SHP77 treated with DMSO at 0.1 percent for 48 hours (cell line): ENCODE measurements around the gene FNBP1.

ENCODE experiments used
- DNase-seq: peaks from one replicate; lab custom pipeline; 2025; lab: John Stamatoyannopoulos, UW

The FNBP1 gene

GRCh38 chr9:129875181-129875611 lies 167.8 kb downstream of the FNBP1 start:
- DNase-seq = no peak

- DNase-seq = no peak
These were observed 168.5 kb downstream of the FNBP1 start for GRCh38 chr9:129874261-129875101.

- DNase-seq = no peak
These were observed 169.3 kb downstream of the FNBP1 start for GRCh38 chr9:129873563-129874190.

- no peak for DNase-seq
These were observed 171.9 kb downstream of the FNBP1 start for GRCh38 chr9:129871046-129871445.

- DNase-seq = no peak
These were observed 173.1 kb downstream of the FNBP1 start for GRCh38 chr9:129869585-129870501.

- no peak for DNase-seq
These were observed 174.0 kb downstream of the FNBP1 start for GRCh38 chr9:129868872-129869486.

- no peak for DNase-seq
These were observed 174.7 kb downstream of the FNBP1 start for GRCh38 chr9:129868023-129868871.

GRCh38 chr9:129867136-129868022 lies 175.6 kb downstream of the FNBP1 start:
- no peak for DNase-seq

- DNase-seq = no peak
These were observed 176.4 kb downstream of the FNBP1 start for GRCh38 chr9:129866394-129867135.

- DNase-seq = no peak
These were observed 177.2 kb downstream of the FNBP1 start for GRCh38 chr9:129865668-129866320.

GRCh38 chr9:129864991-129865647 lies 177.9 kb downstream of the FNBP1 start:
- DNase-seq = no peak

GRCh38 chr9:129863059-129863690 lies 179.8 kb downstream of the FNBP1 start:
- peak; percentile 65 for DNase-seq

GRCh38 chr9:129861447-129861827 lies 181.6 kb downstream of the FNBP1 start:
- no peak for DNase-seq

- no peak for DNase-seq
These were observed 182.1 kb downstream of the FNBP1 start for GRCh38 chr9:129860653-129861446.

GRCh38 chr9:129858167-129858962 lies 184.6 kb downstream of the FNBP1 start:
- no peak for DNase-seq

GRCh38 chr9:129857207-129857606 lies 185.8 kb downstream of the FNBP1 start:
- DNase-seq = no peak
